NCI-H2107 (cell line): ENCODE measurements around the gene LRRC39.
"Not testable (repeated sequence)": the region's sequence is repeated elsewhere in the genome, so short reads cannot be mapped to it uniquely, and the experiment has no call there.

Experiments
- DNase-seq: peaks from one replicate; lab custom pipeline; 2025; lab: John Stamatoyannopoulos, UW

LRRC39 gene

DNA sequence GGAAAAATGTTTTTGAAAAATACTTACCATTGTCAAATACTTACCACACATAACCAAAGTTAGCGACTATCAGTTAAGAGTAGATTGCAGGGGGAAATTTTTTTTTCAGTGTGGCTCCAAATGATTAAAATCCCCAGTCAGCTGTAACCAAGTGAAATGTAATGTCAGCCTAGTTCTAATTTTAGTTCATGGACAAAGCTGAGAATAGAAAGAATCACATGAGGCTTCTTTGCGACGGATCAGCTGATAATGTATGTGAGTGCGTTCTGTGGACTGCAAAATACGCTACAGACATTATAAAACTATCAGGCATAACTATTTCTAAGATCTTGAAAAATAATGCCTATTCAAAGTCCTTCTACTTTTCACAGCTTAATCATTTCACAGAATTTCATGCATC is at the start of gene LRRC39:
Gene LRRC39, minus strand, starts transcription at position 166 of the 400 bp plus-strand sequence. CDS start 9,740 bp downstream, outside the sequence.
- DNase-seq = no peak

DNA sequence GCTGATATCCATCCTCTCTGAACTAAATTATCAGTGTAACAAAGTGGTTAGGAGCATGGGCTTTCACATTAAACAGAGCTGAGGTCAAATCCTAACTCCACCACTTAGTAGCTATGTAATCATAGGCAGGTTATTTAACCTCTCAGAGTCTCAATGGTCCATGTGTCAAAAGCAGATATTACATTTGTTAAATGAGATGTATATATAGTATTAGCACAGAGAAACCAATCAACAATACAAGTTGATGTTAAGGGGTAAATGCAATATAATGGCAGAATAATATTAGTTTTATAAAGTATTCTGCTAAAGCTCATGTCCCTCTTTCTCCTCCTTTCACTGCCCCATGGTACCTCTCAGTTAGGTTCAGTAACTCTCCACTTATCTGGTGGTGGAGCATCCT is 44.4 kb upstream of the LRRC39 start:
- no peak for DNase-seq

DNA sequence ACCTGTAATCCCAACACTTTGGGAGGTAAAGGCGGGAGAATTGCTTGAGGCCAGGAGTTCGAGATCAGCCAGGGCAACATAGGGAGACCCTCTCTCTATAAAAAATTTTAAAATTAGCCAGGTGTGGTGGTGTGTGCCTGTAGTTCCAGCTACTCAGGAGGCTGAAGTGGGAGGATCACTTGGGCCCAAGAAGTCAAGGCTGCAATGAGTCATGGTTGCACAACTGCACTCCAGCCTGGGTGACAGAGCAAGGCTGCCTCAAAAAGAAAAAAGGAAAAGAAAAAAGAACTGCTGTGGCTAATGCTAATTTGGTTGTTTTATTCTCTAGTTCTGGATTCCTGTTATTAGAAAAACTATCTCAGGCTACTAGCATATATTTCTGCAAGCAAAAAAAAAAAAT is 41.8 kb upstream of the LRRC39 start:
- DNase-seq = no peak

DNA sequence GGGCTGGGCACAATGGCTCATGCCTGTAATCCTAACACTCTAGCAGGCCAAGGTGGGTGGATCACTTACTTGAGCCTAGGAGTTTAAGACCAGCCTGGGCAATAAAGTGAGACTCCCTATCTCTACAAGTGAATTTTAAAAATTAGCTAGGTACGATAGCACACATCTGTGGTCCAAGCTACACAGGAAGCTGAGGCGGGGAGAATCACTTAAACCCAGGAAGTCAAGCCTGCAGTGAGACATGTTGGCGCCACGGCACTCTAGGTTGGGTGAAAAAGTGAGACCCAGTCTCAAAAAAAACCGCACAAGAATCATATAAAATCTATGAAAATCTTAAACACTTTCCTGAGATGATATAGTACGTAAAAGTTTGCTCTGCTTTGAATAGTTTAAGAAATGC is 41.4 kb upstream of the LRRC39 start:
- DNase-seq = no peak

DNA sequence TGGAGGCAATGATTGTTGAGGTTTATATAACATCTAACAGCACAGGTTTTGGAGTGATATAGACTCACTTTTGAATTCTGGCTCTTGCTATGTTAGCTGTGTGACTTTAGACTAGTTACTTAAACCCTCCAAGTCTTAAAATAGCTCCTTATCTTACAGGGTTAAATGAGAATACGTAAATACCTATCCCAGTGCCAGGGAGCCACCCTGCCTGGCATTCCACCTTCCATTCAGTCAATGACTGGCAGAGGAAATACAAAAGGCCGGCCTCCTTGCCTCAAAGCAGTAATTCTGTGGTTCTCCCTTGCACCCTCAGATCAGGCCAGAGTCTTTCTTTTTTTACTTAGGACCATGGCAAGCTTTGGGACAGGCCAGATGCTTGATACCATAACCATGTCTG is 39.8 kb upstream of the LRRC39 start:
- no peak for DNase-seq

DNA sequence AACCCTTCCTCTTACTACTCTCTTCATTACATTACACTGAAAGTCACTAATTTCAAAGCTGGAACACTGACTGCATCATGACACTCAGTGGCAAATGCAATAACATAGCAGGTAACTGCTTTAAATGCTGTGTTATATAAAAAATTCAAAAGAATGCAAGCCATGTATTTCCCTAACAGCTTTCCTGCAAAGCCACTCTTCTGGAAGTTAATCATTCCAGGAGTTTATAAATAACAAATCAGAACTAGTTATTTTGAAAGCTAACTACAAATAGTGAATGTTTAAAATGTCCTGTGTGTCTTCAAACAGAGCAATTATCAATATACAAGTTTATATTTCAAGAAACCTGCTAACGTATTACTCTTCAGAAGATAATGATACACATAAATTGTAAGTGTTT is 37.0 kb upstream of the LRRC39 start:
- no peak for DNase-seq

DNA sequence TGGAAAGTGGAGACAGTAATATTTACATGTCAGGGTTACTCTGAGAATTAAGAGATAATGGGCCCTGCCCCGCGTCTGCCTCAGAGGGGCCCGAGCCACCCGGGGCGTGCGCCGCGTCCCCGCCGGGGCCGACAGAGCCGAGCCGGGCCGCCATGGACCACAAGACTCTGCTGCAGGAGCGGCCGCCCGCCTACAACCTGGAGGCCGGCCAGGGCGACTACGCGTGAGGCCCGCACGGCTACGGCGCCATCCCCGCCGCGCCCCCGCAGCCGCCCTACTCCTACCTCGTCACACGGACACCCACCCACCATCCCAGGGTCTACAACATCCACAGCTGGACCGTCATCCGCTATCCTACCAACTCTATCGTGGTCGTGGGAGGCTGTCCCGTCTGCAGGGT is 35.1 kb upstream of the LRRC39 start:
- no peak for DNase-seq

DNA sequence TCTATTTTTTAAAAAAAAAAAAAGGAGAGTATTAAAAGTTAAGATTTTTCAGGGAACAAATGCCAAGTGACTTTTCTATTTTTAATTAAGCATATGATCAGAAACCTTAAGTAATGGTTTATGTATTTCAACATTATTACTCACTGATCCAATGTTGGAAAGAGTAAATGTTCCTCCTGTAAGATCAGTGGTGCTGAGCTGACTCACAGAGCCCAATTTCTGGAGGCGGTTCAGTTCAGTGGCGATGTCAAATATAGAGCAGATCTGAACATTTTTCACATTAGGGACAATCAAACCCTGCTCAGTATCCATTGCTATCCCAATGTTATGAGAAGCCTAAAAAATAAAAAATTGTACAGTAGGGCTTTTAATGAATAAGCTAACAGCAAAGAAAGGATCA is 28.2 kb upstream of the LRRC39 start:
- no peak for DNase-seq

DNA sequence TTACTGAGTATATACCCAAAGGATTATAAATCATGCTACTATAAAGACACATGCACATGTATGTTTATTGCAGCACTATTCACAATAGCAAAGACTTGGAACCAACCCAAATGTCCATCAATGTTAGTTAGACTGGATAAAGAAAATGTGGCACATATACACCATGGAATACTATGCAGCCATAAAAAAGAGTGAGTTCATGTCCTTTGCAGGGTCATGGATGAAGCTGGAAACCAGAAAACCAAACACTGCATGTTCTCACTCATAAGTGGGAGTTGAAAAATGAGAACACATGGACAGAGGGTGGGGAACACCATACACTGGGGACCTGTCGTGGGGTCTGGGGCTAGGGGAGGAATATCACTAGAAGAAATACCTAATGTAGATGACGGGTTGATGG is 27.5 kb upstream of the LRRC39 start:
- DNase-seq = not testable (repeated sequence)

DNA sequence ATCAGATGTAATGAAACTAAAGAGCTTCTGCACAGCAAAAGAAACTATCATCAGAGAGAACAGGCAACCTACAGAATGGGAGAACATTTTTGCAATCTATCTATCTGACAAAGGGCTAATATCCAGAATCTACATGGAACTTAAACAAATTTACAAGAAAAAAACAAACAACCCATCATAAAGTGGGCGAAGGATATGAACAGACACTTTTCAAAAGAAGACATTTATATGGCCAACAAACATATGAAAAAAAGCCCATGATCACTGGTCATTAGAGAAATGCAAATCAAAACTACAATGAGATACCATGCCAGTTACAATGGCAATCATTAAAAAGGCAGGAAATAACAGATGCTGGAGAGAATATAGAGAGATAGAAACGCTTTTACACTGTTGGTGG is 27.0 kb upstream of the LRRC39 start:
- not testable (repeated sequence) for DNase-seq

DNA sequence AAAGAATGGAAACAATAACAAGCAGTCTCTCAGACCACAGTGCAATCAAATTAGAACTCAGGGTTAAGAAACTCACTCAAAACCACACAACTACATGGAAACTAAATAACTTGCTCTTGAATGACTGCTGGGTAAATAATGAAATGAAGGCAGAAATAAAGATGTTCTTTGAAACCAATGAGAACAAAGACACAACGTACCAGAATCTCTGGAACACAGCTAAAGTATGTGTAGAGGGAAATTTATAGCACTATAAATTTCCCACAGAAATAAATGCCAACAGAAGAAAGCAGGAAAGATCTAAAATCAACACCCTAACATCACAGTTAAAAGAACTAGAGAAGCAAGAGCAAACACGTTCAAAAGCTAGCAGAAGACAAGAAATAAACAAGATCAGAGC is 24.6 kb upstream of the LRRC39 start:
- not testable (repeated sequence) for DNase-seq

DNA sequence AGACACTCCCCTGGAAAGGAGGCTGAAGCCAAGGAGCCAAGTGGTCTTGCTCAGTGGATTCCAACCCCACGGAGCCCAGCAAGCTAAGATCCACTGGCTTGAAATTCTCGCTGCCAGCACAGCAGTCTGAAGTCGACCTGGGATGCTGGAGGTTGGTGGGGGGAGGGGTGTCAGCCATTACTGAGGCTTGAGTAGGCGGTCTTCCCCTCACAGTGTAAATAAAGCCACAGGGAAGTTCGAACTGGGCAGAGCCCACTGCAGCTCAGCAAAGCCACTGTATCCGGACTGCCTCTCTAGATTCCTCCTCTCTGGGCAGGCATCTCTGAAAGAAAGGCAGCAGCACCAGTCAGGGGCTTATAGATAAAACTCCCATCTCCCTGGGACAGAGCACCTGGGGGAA is 22.0 kb upstream of the LRRC39 start:
- not testable (repeated sequence) for DNase-seq

DNA sequence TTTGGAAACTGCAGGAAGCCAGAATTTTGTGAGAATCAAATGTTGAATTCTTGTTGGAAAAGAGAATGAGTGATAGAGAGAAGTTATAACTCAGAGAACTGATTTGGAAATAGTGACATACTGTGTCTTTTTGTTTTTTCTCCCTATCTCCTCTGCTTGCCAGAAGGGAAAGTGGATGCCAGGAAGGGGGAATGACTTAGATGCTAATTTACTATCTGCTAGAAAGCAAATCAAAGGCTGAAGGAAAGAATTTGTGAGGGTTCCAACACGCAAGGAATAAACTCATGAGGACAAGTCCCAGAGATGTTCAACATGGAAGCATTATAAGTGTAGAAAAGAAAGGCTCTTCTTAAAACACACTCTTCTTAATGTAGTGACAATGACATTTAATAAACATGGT is 20.5 kb upstream of the LRRC39 start:
- DNase-seq = no peak

DNA sequence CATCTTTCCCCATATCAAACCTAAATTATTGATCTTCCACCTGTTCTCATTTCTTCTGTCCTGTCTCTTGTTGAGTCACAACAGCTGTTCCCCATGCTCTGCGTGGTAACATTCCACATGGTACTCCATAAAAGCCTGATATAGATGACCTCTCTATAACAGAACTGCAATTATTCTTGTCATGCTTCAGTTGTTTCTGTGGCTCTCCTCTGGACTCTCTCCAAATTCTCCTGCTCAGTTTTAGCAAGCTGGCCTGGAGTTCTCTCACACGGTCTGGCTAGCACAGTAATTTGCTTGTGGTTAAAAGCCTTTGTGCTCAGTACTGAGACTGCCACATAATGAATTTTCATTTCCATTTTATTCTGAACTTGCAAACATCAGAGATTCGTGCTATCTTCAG is 10.6 kb upstream of the LRRC39 start:
- peak; percentile 88 for DNase-seq

DNA sequence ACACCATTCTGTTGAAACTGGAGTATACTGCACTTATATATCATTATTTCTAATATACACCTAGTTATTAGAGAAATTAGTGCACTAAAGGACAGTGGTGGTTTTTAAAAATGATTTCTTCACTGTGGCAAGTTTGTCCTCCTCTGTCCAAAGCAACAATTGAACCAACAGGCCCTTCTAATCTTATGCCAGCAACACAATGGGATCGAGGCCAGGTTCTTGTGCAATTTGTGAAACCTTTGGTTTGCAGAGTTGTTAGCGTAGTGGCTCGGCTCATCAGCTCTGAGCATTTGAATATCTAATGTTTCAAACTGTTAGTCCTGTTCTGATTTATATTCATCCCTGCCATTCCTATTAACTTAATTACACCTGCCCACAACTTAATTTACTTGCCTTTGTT is 9.9 kb upstream of the LRRC39 start:
- DNase-seq = no peak

DNA sequence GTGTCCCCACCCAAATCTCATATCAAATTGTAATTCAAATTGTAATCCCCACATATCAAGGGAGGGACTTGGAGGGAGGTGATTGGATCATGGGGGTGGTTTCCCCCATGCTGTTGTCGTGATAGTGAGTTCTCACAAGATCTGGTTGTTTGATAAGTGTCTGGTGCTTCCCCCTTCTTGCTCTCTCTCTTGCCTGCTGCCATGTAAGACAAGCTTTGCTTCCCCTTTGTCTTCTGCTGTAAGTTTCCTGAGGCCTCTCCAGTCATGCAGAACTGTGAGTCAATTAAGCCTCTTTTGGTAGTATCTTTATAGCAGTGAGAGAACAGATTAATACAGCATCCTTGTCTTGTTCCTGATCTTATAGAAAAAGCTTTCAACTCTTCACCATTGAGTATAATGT is 6.5 kb upstream of the LRRC39 start:
- no peak for DNase-seq

DNA sequence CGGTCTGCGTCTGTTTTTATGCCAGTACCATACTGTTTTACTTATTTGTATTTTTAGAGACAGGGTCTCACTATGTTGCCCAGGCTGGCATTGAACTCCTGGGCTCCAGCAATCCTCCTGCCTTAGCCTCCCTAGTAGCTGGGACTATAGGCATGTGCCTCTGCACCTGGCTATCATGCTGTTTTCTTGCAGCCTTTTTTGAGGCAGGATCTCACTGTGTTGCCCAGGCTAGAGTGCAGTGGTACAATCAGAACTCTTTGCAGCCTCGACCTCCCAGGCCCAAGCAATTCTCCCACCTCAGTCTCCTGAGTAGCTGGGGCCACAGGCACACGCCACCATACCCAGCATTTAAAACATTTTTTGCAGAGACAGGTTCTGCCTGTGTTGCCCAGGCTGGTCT is 5.3 kb upstream of the LRRC39 start:
- no peak for DNase-seq

DNA sequence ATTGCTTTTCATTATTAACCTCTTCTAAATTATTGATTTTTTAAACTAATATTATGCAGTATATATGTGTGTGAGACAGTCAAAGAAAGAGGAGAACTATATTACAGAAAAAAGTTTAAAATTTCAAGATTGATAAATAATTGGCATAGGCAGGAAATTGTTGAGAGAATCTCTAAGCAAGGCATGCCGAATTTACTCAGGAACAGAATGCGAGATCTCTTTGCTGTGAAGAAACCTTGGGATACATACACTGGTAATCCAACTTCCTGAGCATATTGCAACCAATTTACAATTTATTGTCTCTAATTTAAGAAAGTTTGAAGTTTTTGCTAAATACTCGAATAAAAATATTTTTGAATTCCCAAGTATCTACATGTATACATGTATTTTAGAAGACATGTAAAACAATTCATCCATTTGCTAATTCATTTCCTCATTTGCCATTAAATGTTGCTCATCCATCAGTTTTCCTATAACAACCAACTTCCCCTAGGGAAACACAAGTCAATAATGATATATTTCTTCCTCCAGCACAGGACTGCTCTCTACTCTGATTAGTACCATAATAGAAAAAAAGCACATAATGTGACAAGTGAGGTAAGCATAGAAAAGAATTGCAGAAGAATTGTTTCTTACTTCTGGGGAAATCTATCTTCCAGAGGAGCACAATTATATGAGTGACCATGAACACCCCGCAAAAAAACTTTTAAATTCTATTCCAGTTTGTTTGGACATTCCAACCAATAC is 588 bp downstream of the LRRC39 start:
- no peak for DNase-seq

DNA sequence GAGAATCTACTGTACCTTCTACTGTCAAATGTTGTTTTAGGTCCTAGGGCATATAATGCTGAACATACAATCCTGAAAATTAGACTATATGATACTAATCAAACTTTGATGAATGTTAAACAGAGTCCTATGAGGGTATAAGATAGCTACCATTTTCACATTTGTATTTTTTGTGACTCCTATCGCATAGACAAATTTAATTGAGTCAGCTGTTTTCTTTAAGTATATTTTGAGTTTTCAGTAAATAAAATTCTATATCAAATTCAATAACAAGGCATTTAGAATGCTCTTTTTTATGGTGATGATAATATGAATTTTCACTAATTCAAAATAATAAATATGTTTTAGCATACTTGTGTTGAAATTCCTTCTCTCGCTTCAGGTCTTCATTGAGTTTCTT is 10.0 kb downstream of the LRRC39 start:
- DNase-seq = no peak

DNA sequence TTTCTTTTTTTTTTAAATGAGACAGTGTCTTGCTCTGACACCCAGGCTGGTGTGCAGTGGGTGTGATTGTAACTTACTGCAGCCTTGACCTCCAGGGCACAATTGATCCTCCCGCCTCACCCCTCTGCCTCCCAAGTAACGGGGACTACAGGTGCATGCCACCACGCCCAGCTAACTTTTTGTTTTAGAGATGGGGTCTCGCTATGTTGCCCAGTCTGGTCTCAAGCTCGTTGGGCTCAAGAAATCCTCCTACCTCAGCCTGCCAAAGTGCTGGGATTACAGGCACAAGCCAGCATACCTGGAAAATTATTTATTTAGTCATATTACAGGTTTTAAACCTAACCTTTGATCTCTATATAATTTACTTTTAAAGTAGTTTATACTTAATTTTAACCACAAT is 13.4 kb downstream of the LRRC39 start:
- DNase-seq = no peak

DNA sequence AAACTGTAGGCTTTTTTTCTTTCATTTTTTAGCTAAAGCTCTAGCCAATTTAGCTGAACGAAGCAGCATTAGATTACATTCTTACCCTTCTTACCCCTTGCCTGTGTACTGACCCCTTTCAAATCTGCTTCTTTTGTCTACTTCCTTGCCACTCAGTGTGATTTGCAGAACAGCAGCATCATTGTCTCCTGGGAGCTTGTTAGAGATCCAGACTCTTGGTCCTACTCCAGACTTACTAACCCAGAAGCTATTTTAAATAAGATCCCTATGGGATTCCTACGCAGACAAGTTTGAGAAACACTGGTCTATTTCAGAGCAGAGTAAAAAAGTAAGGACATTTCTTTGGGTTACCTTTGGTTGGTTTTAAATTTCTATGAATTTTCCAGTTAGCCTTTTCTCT is 13.8 kb downstream of the LRRC39 start:
- DNase-seq = no peak

DNA sequence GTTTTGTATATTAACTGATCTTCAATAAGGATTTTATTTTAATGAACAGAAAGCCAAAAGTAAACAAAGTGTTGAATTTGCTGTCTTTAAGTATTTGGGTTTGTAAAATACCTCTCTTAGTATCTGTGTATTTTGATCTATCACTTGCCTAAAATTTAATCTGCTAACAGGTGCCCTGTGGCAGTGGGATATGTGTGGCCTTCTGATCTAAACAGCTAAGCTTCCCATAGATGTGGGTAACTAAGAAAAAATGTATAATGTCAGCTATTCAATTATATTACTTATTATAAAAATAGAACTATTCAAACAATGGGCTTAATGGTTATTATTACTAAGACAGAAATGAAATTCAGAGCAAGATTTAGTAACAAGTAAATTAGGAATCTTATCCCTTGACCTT is 15.2 kb downstream of the LRRC39 start:
- no peak for DNase-seq

DNA sequence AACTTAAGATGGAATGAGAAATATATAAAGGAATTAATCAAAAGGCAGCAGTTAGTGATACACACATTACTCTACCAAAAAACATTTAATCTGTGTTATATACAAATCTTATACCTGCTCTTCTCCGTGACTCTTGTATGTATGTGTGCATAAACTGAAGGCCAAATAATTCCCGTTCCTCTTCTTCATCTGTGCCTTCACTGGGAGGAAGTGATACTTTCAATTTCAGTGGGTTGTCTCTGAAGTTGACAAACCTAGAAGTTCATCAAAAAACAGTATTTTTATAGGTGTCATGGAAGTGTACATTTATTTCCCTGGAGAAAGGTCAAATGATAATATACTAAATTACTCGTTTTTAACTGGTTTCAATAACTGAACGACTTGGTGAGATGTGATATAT is 25.8 kb downstream of the LRRC39 start:
- DNase-seq = no peak

DNA sequence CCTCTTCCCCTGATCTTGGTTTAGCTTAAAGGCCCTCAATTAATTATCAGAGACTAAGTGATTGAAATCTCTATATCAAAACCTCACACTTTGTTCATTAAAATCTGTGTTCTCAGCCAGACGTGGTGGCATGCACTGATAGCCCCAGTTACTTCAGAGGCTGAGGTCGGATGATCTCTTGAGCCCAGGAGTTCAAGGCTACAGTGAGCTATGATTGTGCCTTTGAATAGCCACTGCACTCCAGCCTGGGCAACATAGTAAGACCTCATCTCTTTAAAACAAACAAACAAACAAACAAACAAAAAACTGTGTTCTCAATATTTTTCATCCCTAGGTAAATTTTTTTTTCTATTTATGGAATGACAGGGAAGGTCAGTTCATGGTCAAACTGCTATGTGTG is 26.4 kb downstream of the LRRC39 start:
- no peak for DNase-seq

DNA sequence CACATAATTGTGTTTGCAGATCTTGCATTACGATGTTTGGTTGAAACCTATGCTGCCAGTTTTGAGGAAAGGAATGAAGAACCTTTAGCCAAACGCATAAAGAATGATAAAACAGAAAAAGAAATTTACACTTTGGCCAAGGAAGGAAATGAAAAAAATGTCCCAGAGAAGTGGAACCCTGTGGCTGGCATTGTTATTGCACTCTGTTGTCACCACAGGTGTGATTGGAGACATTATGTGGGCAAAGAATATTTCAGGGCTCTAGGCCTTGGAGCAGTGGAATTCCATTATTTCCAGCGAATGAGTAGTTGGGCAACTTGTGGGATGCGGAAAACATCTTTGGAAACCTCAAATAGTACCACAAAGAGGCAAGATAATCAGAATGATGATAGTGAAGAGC is 30.2 kb downstream of the LRRC39 start:
- DNase-seq = no peak
